Left ventricle myocardium superior (tissue), 1 donor: ENCODE data around the gene NPHS2. TPM values are rescaled to one million over a fixed set of nuclear protein-coding genes. Genes with fewer than 3 reads are reported as not detected.
A peak's percentile ranks its signal among the peaks of the same experiment; 100 is the strongest.

Experiments used
- ATAC-seq: fragments of 200-7000 bp; cut with Tn5 transposase; one replicate; pipeline ENCODE4 v1.9.1; 2020; ENCODE audit warnings: mild to moderate bottlenecking, moderate library complexity
- DNase-seq: peaks from one replicate; pipeline ENCODE4 v3.0.0-alpha.2; 2020
- intact Hi-C: fragments of 100-400 bp; cut with micrococcal nuclease; formaldehyde crosslinking; loops from one replicate; pipeline ENCODE4 v1.11.0; 2022
- long read RNA-seq: library from polyadenylated mRNA; unstranded; transcript quantifications from one replicate; pipeline ENCODE4 v2.0.0, GENCODE V29; 2021
- total RNA-seq: library from RNA; stranded (reverse); fragmentation: NEBNext Ultra II Directional; extraction: Animal tissue kit (Norgen Biotek cat#: 25700); gene quantifications from one replicate; pipeline ENCODE4 v1.2.1, GENCODE V29; 2021
- donor health status: DM: no; HTN: yes; CAD: no; lungs with severe emphysema.

The NPHS2 gene
- total RNA-seq, result not detected
- long read RNA-seq, result 0 reads

GRCh38 chr1:179575497-179576314 is at the start of gene NPHS2:
NPHS2 (minus strand) TSS chr1:179575948; CDS start chr1:179575864, 84 bp downstream.
- intact Hi-C loops, result no loop called here
- no peak for DNase-seq
- no peak for ATAC-seq

DNA sequence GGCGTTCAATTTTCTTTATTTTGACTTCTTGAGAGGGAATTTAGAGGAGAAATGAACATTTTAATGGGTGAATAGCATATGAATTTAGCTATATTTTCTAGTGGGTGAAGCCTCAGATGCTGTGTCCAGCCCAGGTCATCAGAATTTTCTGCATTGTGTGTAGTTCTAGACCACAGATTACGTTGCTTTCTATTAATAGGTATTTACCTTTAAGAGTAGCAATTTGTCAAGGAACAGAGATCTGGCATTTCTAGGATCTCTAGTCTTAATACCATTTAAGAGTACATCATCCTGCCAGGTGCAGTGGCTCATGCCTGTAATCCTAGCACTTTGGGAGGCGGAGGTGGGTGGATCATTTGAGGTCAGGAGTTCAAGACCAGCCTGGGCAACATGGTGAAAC is 36.6 kb upstream of the NPHS2 start:
- no peak for DNase-seq
- intact Hi-C loops, result no loop called here
- no peak for ATAC-seq

DNA sequence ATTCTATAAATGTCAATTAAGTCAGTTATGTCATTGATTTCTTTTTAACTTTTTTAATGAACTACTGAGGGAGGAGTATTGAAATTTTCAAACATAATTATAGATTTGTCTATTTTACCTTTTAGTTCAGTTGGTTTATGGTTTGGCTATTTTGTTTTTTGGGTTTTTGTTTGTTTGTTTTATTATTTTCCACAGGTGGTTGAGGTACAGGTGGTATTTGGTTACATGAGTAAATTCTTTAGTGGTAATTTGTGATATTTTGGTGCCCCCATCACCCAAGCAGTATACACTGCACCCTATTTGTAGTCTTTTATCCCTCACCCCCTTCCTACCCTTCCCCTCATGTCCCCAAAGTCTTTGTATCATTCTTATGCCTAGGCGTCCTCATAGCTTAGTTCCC is 25.3 kb upstream of the NPHS2 start:
- intact Hi-C loops, result no loop called here
- ATAC-seq, result no peak
- DNase-seq, result no peak

GRCh38 chr1:179599623-179600249 is 24.0 kb upstream of the NPHS2 start:
- DNase-seq (no peak), ATAC-seq (peak; percentile 17)
- intact Hi-C loops, result no loop called here

GRCh38 chr1:179598631-179599030 is 22.9 kb upstream of the NPHS2 start:
- DNase-seq, result no peak
- intact Hi-C loops, result no loop called here
- ATAC-seq, result no peak

DNA sequence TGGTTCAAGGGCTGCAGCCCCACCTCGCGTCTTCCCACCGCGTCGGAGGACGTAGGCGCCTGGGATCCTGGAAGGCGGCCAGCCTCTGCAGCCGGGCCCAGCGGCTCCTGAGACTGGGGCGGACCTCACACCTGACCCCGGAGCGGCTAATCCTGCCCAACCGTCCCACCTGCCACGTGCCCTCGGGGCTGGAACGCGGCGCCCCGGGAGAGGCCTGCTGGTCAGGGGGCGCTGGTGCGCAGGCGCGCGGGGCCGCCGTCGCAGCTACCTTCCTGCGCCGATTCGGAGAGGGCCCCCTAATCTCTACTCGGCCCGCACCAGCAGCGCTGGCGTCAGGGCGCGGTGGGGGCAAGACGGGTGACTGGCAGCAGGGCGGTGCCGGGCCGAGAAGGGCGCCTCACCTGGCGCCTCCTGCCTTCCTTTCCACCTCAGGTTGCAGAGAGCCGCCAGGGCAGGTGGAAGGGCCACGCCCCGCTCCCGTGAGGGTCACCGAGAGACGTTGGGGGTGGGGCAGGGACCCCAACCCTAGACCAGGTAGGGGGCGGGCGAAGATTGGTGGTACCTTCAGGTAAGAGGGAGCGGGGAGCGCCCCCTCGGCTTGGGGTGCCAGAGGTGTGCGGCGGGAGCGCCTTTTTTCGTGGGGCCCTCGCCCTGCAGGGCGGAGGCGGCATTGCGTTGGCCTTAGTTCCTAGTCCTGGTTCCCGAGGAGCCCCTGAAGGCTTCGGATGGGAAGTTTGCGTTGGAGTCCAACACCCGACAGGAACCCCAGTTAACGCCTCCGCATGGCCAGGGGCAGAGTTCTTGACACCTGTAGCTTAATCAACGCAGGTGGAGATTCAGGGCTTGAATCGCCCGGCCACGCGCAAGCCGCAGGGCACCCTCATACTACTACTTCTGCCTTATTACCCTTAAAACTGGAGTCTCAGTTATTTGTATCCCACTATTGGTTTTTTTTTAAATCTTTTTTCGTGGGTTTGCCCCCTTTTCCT is 16.1 kb upstream of the NPHS2 start, which contains the start of gene TDRD5:
Gene TDRD5 (plus strand): TSS at position 241 of the 989 bp plus-strand sequence. CDS start 784 bp downstream, outside the sequence.
- intact Hi-C loops, result no loop called here
- ATAC-seq (no peak), DNase-seq (no peak)

- intact Hi-C loops, result no loop called here
- DNase-seq (no peak), ATAC-seq (no peak)
Observed at GRCh38 chr1:179591253-179591591, 15.5 kb upstream of the NPHS2 start.

GRCh38 chr1:179590671-179591070 is 14.9 kb upstream of the NPHS2 start:
- DNase-seq (no peak), ATAC-seq (no peak)
- intact Hi-C loops, result no loop called here

DNA sequence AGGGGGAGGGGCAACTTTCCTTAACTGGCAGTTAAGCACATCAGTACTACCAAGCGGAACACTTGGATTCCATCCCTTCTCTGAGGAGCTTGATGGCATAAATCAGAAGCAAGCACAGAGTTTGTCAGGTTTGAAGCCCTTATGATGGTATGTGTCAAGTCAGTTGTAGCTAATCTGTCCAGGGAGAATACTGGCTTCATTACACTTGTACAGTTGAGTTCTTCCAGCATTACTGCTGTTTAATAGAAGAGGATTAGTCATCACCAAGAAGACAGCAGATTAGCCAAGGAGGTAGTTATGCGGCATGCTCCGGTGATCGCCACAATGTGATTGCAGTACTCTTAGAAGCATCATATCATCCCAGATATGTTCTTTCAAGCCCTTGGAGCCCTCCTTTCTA is 13.8 kb upstream of the NPHS2 start:
- intact Hi-C loops, result no loop called here
- ATAC-seq (no peak), DNase-seq (no peak)

DNA sequence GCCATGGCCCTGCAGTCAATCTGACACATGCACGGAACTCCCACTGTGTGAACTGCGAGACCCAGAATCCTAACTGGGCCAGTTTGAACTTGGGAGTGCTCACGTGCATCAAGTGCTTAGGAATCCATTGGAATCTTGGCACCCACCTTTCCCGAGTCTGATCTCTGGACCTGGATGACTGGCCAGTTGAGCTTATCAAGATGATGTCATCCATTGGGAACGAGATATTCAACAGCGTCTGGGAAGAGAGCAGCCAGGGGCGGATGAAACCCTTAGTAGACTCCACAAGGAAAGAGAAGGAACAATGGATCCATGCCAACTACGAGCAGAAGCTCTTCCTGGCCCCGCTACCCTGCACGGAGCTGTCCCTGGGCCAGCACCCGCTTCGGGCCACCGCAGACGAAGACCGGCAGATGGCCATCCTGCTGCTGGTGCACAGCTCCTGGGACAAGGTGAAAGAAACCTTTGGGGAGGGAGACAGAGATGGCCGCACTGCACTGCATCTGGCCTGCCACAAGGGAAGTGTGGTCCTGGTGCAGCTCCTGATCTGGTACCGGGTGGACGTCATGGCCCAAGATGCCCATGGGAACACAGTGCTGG is 12.8 kb upstream of the NPHS2 start:
- DNase-seq, result no peak
- ATAC-seq, result no peak
- intact Hi-C loops, result no loop called here

- ATAC-seq (no peak), DNase-seq (no peak)
- intact Hi-C loops, result no loop called here
Observed at GRCh38 chr1:179587336-179587735, 11.6 kb upstream of the NPHS2 start.

- DNase-seq, result peak; percentile 72
- ATAC-seq, result peak; percentile 90
- intact Hi-C loops, result no loop called here
Observed at GRCh38 chr1:179586107-179586823, 10.5 kb upstream of the NPHS2 start.

GRCh38 chr1:179583771-179584320 is 8.1 kb upstream of the NPHS2 start:
- ATAC-seq (no peak), DNase-seq (no peak)
- intact Hi-C loops, result no loop called here

- DNase-seq, result no peak
- ATAC-seq, result no peak
- intact Hi-C loops, result no loop called here
Observed at GRCh38 chr1:179576509-179576908, 761 bp upstream of the NPHS2 start.

DNA sequence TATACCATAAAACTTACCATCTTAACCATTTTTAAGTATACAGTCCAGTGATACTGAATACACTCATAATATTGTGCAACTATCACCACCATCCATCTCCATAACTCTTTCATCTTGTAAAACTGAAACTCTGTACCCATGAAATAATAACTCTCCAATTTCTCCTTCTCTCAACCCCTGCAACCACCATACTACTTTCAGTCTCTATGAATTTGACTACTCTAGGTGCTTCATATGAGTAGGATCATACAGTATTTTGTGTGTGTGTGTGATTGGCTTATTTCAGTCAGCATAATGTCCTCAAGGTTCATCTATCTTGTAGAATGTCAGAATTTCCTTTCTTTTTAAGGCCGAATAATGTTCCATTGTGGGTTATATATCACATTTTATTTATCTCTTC is 17.7 kb downstream of the NPHS2 start:
- intact Hi-C loops, result no loop called here
- DNase-seq, result no peak
- no peak for ATAC-seq

- ATAC-seq (no peak), DNase-seq (no peak)
- intact Hi-C loops, result no loop called here
Observed at GRCh38 chr1:179554427-179554826, 21.3 kb downstream of the NPHS2 start.

DNA sequence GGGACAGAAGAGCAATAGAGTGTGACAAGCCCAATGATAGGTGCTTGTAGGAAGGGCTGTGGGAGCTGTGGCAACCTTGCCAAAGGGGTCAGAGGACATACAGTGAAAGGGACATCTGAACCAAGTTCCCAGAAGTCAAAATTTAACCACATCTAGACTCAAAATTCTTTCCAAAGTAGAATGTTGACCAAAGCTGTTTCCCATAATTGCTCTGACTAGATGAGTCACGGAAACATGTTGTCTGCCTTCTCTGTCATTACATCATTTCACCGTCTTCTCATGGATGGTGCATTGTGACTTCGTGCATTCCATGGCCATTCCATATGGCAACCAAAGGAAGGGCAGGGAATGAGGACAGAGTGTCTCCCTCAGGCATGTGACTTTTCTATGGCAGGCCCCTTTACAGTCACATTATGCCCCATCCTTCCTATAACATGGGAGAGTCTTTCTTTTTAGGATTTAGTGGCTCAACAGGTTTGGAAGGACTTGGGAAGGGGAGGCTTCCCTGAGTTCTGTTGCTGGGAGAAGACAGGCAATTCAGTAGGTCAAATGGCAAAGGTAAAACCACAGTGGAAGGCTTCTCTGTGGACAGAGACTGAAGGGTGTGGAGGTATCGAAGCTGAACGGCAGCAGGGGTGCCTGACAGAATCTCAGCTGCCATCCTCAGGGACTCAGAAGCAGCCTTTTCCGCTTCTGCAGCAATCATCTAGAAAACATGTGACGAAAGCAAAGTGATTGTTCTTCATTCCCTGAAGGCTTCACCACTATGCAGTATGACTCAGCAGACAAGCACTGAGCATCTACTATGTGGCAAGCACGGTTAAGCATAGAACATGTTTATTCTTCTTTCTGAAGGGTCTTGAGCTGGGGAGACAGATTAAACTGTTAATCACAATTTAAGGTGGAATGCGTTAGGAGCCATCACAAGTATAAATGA is 24.7 kb downstream of the NPHS2 start:
- DNase-seq, result no peak
- peak; percentile 66 for ATAC-seq
- intact Hi-C loops, result no loop called here

- intact Hi-C loops, result no loop called here
- ATAC-seq (no peak), DNase-seq (no peak)
Observed at GRCh38 chr1:179549368-179549700, 26.4 kb downstream of the NPHS2 start.
